Esophagus muscularis mucosa (tissue), 4 donors: ENCODE measurements around the gene SH3BP1. TPM values are rescaled to one million over a fixed set of nuclear protein-coding genes. Genes with fewer than 3 reads are reported as not detected.

Experiments
- DNase-seq: peaks from one replicate; pipeline ENCODE4 v3.0.0-alpha.2; 2017; ENCODE audit errors: extremely low spot score
- H3K27ac ChIP-seq, 4 donors: fragments of 200-600 bp; sonication (generic); replicated peaks in 1 of 4; 1 replicate in 3 of 4; 2 replicates in 1 of 4; pipeline ENCODE4 v1.5.1; 2016 to 2019; ENCODE audit warnings: mild to moderate bottlenecking in 1 of 4
- H3K27me3 ChIP-seq, 4 donors: fragments of 200-600 bp; sonication (generic); one replicate each; pipeline versions ENCODE4 v1.5.1 to v1.6.0; 2016 to 2019
- H3K36me3 ChIP-seq, 4 donors: fragments of 200-600 bp; sonication (generic); one replicate each; pipeline ENCODE4 v1.5.1; 2016 to 2019
- H3K4me1 ChIP-seq, 4 donors: fragments of 200-600 bp; sonication (generic); one replicate each; pipeline ENCODE4 v1.5.1; 2016 to 2019
- H3K4me3 ChIP-seq, 4 donors: fragments of 200-600 bp; sonication (generic); 1 replicate in 2 of 4; 2 replicates in 2 of 4; pipeline ENCODE4 v1.5.1; 2016 to 2019; ENCODE audit warnings: mild to moderate bottlenecking in 4 of 4, moderate library complexity in 1 of 4
- H3K9me3 ChIP-seq, 4 donors: fragments of 200-600 bp; sonication (generic); 1 replicate in 3 of 4; 2 replicates in 1 of 4; pipeline ENCODE4 v1.5.1; 2016 to 2019
- EP300 ChIP-seq: sonication (generic); formaldehyde crosslinking; IDR thresholded peaks from one replicate; pipeline ENCODE4 v1.6.1; 2017; ENCODE audit warnings: antibody characterized with exemption
- POLR2A ChIP-seq: fragments of 450-650 bp; IDR thresholded peaks from one replicate; pipeline ENCODE4 v1.6.1; 2017; ENCODE audit warnings: antibody characterized with exemption, moderate library complexity, mild to moderate bottlenecking, low read depth
- POLR2AphosphoS5 ChIP-seq, 2 donors: sonication (generic); formaldehyde crosslinking; IDR thresholded peaks; one replicate each; pipeline ENCODE4 v1.6.1; 2017; ENCODE audit warnings: antibody characterized with exemption in 2 of 2
- WGBS: methylation state at CpG from one replicate; pipeline ENCODE4 v1.1.5; 2018; 5-methylcytosine and 5-hydroxymethylcytosine counted together
- intact Hi-C: fragments of 100-400 bp; cut with DNase I; formaldehyde crosslinking; loops from one replicate; pipeline ENCODE4 v1.15.1; 2023
- total RNA-seq, 4 donors: library from RNA; depleted of rRNA; stranded (reverse); fragments of >200 nt; gene quantifications; one replicate each; pipeline versions ENCODE4 v1.1.0 to v1.2.1, GENCODE V29; 2016
- TF ChIP-seq, protein P1 (sequence below), 3 experiments: fragments of 200-600 bp in 2 of 3; fragments of 450-650 bp in 1 of 3; sonication (generic) in 2 of 3; IDR thresholded peaks; one replicate each; pipeline ENCODE4 v1.5.1; 2017 to 2019; ENCODE audit warnings: antibody characterized with exemption in 3 of 3, mild to moderate bottlenecking in 2 of 3, moderate library complexity in 1 of 3

SH3BP1 gene
- total RNA-seq, 4 donors from 2014 or later: 1.5 to 7.5 (median 4.3) TPM

DNA sequence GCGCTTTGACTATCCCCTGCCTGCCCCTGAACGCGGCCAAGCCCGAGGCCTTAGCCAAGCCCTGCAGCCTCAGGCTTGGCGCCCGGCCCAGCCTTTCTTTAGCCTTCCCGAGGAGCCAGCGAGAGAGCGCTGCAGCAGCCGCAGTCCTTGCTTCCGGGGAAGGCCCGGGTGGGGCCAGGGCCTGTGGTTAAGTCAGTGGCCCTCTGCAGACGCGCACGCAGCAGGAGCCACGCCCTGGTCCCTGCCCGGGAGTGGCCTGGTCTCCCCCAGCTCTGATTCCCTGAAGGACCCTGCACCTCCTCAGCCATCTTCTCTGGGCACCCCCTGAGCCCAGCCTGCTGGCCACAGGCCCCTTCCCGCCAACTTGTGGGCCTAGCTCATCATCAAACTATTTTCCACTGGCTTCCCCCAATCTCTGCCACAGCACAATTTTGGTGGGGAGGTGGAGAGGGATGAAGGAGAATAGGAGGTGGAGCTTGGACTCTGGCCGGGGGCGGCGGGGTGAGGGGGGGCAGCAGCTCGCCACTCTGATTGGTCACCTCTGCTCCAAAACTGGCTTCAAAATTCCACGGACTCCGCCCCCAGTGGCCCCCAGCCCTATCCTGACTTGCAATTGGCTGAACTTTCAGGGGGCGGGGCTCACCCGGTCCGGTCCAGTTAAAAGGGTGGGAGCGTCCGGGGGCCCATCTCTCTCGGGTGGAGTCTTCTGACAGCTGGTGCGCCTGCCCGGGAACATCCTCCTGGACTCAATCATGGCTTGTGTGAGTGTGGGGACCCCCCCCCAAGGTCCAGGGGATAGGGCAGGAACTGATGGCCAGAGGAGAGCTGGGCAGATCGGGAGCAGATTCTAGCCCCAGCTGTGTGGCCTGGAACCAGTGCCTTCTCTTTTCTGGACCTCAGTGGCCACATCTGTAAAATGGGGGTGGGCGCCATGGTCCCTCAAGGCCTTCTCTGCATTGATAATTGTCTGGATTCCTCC lies 35.8 kb downstream of the SH3BP1 start, which contains the start of gene LGALS1:
Gene LGALS1 (plus strand): TSS at position 686 of the 979 bp plus-strand sequence. CDS start 67 bp downstream, at position 753.
- peak; percentile 99 for DNase-seq
- WGBS: 0% methylated on average over 24 of the region's 34 CpGs
- TF ChIP-seq POLR2AphosphoS5 (IDR thresholded peaks at IDR 0.05) (peak; percentile 88 to 91), POLR2A (peak; percentile 51), EP300 (no peak)
- TF ChIP-seq, protein P1, sequence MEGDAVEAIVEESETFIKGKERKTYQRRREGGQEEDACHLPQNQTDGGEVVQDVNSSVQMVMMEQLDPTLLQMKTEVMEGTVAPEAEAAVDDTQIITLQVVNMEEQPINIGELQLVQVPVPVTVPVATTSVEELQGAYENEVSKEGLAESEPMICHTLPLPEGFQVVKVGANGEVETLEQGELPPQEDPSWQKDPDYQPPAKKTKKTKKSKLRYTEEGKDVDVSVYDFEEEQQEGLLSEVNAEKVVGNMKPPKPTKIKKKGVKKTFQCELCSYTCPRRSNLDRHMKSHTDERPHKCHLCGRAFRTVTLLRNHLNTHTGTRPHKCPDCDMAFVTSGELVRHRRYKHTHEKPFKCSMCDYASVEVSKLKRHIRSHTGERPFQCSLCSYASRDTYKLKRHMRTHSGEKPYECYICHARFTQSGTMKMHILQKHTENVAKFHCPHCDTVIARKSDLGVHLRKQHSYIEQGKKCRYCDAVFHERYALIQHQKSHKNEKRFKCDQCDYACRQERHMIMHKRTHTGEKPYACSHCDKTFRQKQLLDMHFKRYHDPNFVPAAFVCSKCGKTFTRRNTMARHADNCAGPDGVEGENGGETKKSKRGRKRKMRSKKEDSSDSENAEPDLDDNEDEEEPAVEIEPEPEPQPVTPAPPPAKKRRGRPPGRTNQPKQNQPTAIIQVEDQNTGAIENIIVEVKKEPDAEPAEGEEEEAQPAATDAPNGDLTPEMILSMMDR (IDR thresholded peaks at IDR 0.05): peak; percentile 10 to 44 (median 19)
- Histone ChIP-seq H3K27me3 (no peaks in the 10 kb centered on the region), H3K4me3 (peak within 1 kb of the TSS; percentile 60 to 74 (median 64)), H3K9me3 (no peaks in the 10 kb centered on the region), H3K4me1 (peaks cover 34 to 80% (median 73%) of the 10 kb centered on the region in 4 donors), H3K36me3 (peaks cover 0 to 26% (median 24%) of the 10 kb centered on the region in 4 donors), H3K27ac (peak within 1 kb of the TSS; percentile 91 to 98 (median 94))
- intact Hi-C loops: no loop called here

GRCh38 chr22:37675930-37676735 lies 36.7 kb downstream of the SH3BP1 start:
- Histone ChIP-seq H3K27me3 (no peaks in the 10 kb centered on the region), H3K4me3 (peak overlapping the region; percentile 60 to 74 (median 64)), H3K9me3 (no peaks in the 10 kb centered on the region), H3K4me1 (peaks cover 36 to 89% (median 75%) of the 10 kb centered on the region in 4 donors), H3K27ac (peak overlapping the region; percentile 91 to 98 (median 94)), H3K36me3 (peaks cover 0 to 28% (median 26%) of the 10 kb centered on the region in 4 donors)
- 0% methylated on average over 5 of the region's 17 CpGs for WGBS
- TF ChIP-seq POLR2A (no peak), EP300 (no peak), POLR2AphosphoS5 (IDR thresholded peaks at IDR 0.05) (no peak)
- TF ChIP-seq, protein P1 (IDR thresholded peaks at IDR 0.05): no peak
- no peak for DNase-seq
- intact Hi-C loops: no loop called here

DNA sequence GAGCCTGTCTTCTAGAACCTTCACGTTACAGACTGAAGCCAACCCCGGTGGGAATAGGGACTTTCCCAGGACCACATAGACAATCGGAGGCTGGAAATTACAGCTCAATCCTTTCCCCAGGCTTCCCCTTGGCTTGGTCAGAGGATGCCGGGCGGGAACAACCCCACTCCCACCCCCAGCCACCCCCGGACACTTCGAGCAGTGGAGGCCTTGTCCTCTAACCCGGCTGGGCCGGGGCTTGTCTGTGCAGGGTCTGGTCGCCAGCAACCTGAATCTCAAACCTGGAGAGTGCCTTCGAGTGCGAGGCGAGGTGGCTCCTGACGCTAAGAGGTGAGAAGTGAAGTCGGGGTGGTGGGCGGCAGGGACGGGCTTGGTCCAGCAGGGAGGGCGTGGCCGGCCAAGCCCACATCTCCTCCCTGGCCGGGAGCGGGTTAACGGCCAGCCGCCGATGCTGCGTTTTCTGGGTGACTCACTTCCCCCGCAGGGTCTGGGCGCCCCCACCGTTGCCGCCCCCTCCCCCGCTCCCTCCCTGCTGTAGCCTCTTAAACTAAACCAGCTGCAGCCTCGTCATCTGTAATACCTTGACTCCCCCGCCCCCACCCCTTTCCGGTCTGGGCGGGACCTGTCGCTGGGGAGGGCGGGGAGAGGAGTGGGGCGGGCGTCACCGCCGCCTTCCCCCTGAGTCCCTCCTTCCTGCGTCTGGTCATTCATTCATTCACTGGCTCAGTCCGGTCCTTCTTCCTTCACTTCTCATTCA lies 37.4 kb downstream of the SH3BP1 start:
- peak; percentile 97 for DNase-seq
- Histone ChIP-seq H3K27ac (peak overlapping the region; percentile 91 to 98 (median 94)), H3K4me1 (peaks cover 44 to 97% (median 83%) of the 10 kb centered on the region in 4 donors), H3K4me3 (peak overlapping the region; percentile 60 to 74 (median 64)), H3K9me3 (no peaks in the 10 kb centered on the region), H3K27me3 (no peaks in the 10 kb centered on the region), H3K36me3 (peaks cover 0 to 28% (median 26%) of the 10 kb centered on the region in 4 donors)
- intact Hi-C loops: no loop called here
- WGBS: 2% methylated on average over 34 of the region's 42 CpGs
- TF ChIP-seq POLR2AphosphoS5 (IDR thresholded peaks at IDR 0.05) (peak; percentile 85), POLR2A (no peak)

DNA sequence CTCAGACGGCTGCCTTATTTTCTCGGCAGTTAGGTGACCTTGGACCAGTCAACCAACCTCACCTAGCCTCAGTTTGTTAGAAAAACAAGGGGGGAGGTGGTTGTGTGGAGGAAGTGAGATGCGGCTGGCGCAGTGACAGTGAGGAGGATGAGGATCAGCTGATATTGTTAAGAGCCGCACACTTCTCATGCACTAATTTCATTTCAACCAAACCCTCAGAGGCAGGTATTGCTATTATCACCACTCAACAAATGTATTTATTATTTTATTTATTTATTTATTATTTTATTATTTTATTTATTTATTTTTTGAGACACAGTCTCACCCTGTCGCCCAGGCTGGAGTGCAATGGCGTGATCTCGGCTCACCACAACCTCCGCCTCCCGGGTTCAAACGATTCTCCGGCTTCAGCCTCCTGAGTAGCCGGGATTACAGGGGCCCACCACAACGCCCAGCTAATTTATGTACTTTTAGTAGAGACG lies 38.1 kb downstream of the SH3BP1 start:
- H3K27ac ChIP-seq: peak overlapping the region; percentile 91 to 98 (median 94)
- TF ChIP-seq EP300: no peak
- TF ChIP-seq POLR2A: no peak
- H3K4me3 ChIP-seq: peak overlapping the region; percentile 60 to 74 (median 64)
- H3K36me3 ChIP-seq: peaks cover 0 to 28% (median 26%) of the 10 kb centered on the region in 4 donors
- WGBS: 41% methylated on average over 15 of the region's 15 CpGs
- H3K9me3 ChIP-seq: no peaks in the 10 kb centered on the region
- intact Hi-C loops: no loop called here
- H3K27me3 ChIP-seq: no peaks in the 10 kb centered on the region
- H3K4me1 ChIP-seq: peaks cover 44 to 94% (median 83%) of the 10 kb centered on the region in 4 donors
- DNase-seq: no peak

- peak overlapping the region; percentile 91 to 98 (median 94) for H3K27ac ChIP-seq
Observed at GRCh38 chr22:37678372-37678771, 38.9 kb downstream of the SH3BP1 start.

More at GRCh38 chr22:37678372-37678771, 38.9 kb downstream of the SH3BP1 start:
- 25% methylated on average over 6 of the region's 18 CpGs for WGBS
- no peaks in the 10 kb centered on the region for H3K27me3 ChIP-seq
- peaks cover 44 to 86% (median 74%) of the 10 kb centered on the region in 4 donors for H3K4me1 ChIP-seq
- intact Hi-C loops: no loop called here
- no peaks in the 10 kb centered on the region for H3K9me3 ChIP-seq
- TF ChIP-seq POLR2AphosphoS5 (IDR thresholded peaks at IDR 0.05) (no peak), EP300 (no peak), POLR2A (no peak)
- TF ChIP-seq, protein P1 (IDR thresholded peaks at IDR 0.05): no peak
- H3K4me3 ChIP-seq: peak overlapping the region in 1 of 4 donors; percentile 7
- no peak for DNase-seq
- peaks cover 0 to 28% (median 26%) of the 10 kb centered on the region in 4 donors for H3K36me3 ChIP-seq
